ENCODE data around the gene AUTS2.

Gene AUTS2

GRCh38 chr7:69600710-69601519, 2.6 kb downstream of the AUTS2 start:
- no peak for DNase-seq

GRCh38 chr7:69602522-69602921, 4.2 kb downstream of the AUTS2 start:
- no peak for DNase-seq

GRCh38 chr7:69603351-69603750, 5.1 kb downstream of the AUTS2 start:
- no peak for DNase-seq

- DNase-seq: no peak
These were observed 5.7 kb downstream of the AUTS2 start for GRCh38 chr7:69603937-69604494.

- DNase-seq: no peak
These were observed 6.8 kb downstream of the AUTS2 start for GRCh38 chr7:69605070-69605469.

- DNase-seq: no peak
These were observed 7.3 kb downstream of the AUTS2 start for GRCh38 chr7:69605546-69605945.

GRCh38 chr7:69608049-69608448, 9.8 kb downstream of the AUTS2 start:
- DNase-seq: no peak

GRCh38 chr7:69608878-69609277, 10.6 kb downstream of the AUTS2 start:
- no peak for DNase-seq

GRCh38 chr7:69609541-69610373, 11.5 kb downstream of the AUTS2 start:
- DNase-seq: no peak

- no peak for DNase-seq
These were observed 12.3 kb downstream of the AUTS2 start for GRCh38 chr7:69610374-69611084.

GRCh38 chr7:69612981-69613380, 14.7 kb downstream of the AUTS2 start:
- DNase-seq: no peak

GRCh38 chr7:69613846-69614245, 15.6 kb downstream of the AUTS2 start:
- DNase-seq: no peak

GRCh38 chr7:69615685-69616084, 17.4 kb downstream of the AUTS2 start:
- DNase-seq: no peak

- no peak for DNase-seq
These were observed 19.1 kb downstream of the AUTS2 start for GRCh38 chr7:69617364-69617763.

GRCh38 chr7:69619054-69619453, 20.8 kb downstream of the AUTS2 start:
- DNase-seq: no peak

GRCh38 chr7:69619635-69620034, 21.4 kb downstream of the AUTS2 start:
- DNase-seq: no peak

- no peak for DNase-seq
These were observed 21.8 kb downstream of the AUTS2 start for GRCh38 chr7:69620063-69620462.

- no peak for DNase-seq
These were observed 22.4 kb downstream of the AUTS2 start for GRCh38 chr7:69620650-69621049.

- no peak for DNase-seq
These were observed 23.9 kb downstream of the AUTS2 start for GRCh38 chr7:69622014-69622835.

GRCh38 chr7:69622960-69623359, 24.7 kb downstream of the AUTS2 start:
- no peak for DNase-seq

- no peak for DNase-seq
These were observed 26.4 kb downstream of the AUTS2 start for GRCh38 chr7:69624435-69625230.
